Prostate gland (tissue), 2 donors: ENCODE data around the gene FKBP14. TPM values are rescaled to one million over a fixed set of nuclear protein-coding genes. Genes with fewer than 3 reads are reported as not detected.

Source experiments
- DNase-seq: peaks from one replicate; pipeline ENCODE4 v3.0.0-alpha.2; 2019; ENCODE audit warnings: low spot score
- H3K27ac ChIP-seq, 2 donors: fragments of 200-600 bp; sonication (generic); 2 replicates each; pipeline ENCODE4 v1.5.1; 2017 to 2019
- H3K27me3 ChIP-seq: fragments of 200-600 bp; sonication (generic); replicated peaks from 2 replicates; pipeline ENCODE4 v1.5.1; 2019; ENCODE audit not compliant: insufficient read depth
- H3K36me3 ChIP-seq, 2 donors: fragments of 200-600 bp; sonication (generic); 1 replicate in 1 of 2; 2 replicates in 1 of 2; pipeline versions ENCODE4 v1.5.1 to v1.8.1; 2017 to 2019
- H3K4me1 ChIP-seq: fragments of 200-600 bp; sonication (generic); replicated peaks from 2 replicates; pipeline ENCODE4 v1.5.1; 2019
- H3K4me3 ChIP-seq, 2 donors: fragments of 200-600 bp; sonication (generic); 2 replicates each; pipeline ENCODE4 v1.5.1; 2017 to 2019
- H3K9me3 ChIP-seq: fragments of 200-600 bp; sonication (generic); 2 replicates; pipeline ENCODE4 v1.5.1; 2017
- CTCF ChIP-seq, 4 experiments: fragments of 200-600 bp in 2 of 4; fragments of 450-650 bp in 2 of 4; sonication (generic) in 2 of 4; IDR thresholded peaks; 1 replicate in 3 of 4; 2 replicates in 1 of 4; pipeline ENCODE4 v1.5.1; 2016 to 2019; ENCODE audit warnings: antibody characterized with exemption in 4 of 4, mild to moderate bottlenecking in 2 of 4, moderate library complexity in 2 of 4
- POLR2A ChIP-seq: fragments of 450-650 bp; IDR thresholded peaks from one replicate; pipeline ENCODE4 v1.6.1; 2016; ENCODE audit warnings: antibody characterized with exemption, mild to moderate bottlenecking
- POLR2AphosphoS5 ChIP-seq: sonication (generic); formaldehyde crosslinking; IDR thresholded peaks from one replicate; pipeline ENCODE4 v1.6.1; 2017; ENCODE audit warnings: antibody characterized with exemption
- WGBS: methylation state at CpG from one replicate; pipeline ENCODE4 v1.1.5; 2018; 5-methylcytosine and 5-hydroxymethylcytosine counted together
- intact Hi-C: fragments of 100-400 bp; cut with DNase I; formaldehyde crosslinking; loops from one replicate; pipeline ENCODE4 v1.14.2; 2022
- total RNA-seq, 2 donors: library from RNA; depleted of rRNA; stranded (reverse); fragments of >200 nt; gene quantifications; one replicate each; pipeline ENCODE4 v1.1.0, GENCODE V29; 2016

The FKBP14 gene
- total RNA-seq, 2 donors from 2014 or later: 8.4 to 9.5 TPM

- WGBS: 21% methylated on average over 6 of the region's 6 CpGs
- no peak for TF ChIP-seq POLR2AphosphoS5
- H3K4me1 ChIP-seq: peaks cover 3% of the 10 kb centered on the region
- intact Hi-C loops: loop anchor here (5.0 kb wide), 1 partner anchor 33 kb away; no protein-coding TSS in a partner anchor
- H3K27me3 ChIP-seq: no peaks in the 10 kb centered on the region
- no peaks in the 10 kb centered on the region for H3K36me3 ChIP-seq
- no peaks in the 10 kb centered on the region for H3K9me3 ChIP-seq
- no peak overlapping the region for H3K27ac ChIP-seq
- H3K4me3 ChIP-seq: peak overlapping the region in 1 of 2 donors; percentile 84
- no peak for DNase-seq
Observed at GRCh38 chr7:30029696-30030095, 3.2 kb upstream of the FKBP14 start.

GRCh38 chr7:30028749-30029635 is 2.5 kb upstream of the FKBP14 start:
- Histone ChIP-seq H3K36me3 (no peaks in the 10 kb centered on the region), H3K27me3 (no peaks in the 10 kb centered on the region), H3K4me3 (peak overlapping the region; percentile 76 to 84), H3K27ac (peak overlapping the region; percentile 85 to 86), H3K4me1 (peaks cover 3% of the 10 kb centered on the region), H3K9me3 (no peaks in the 10 kb centered on the region)
- under 1% methylated on average over 40 of the region's 42 CpGs for WGBS
- intact Hi-C loops: loop anchor here (5.0 kb wide), 1 partner anchor 33 kb away; no protein-coding TSS in a partner anchor
- DNase-seq: peak; percentile 30
- peak in 1 of 4 experiments; percentile 13 for TF ChIP-seq CTCF (IDR thresholded peaks at IDR 0.05)
- TF ChIP-seq POLR2AphosphoS5: peak; percentile 4
- TF ChIP-seq POLR2A: no peak

- Histone ChIP-seq H3K4me1 (peaks cover 3% of the 10 kb centered on the region), H3K4me3 (peak within 1 kb of the TSS; percentile 76 to 84), H3K9me3 (no peaks in the 10 kb centered on the region), H3K27me3 (no peaks in the 10 kb centered on the region), H3K27ac (peak within 1 kb of the TSS; percentile 85 to 86), H3K36me3 (no peaks in the 10 kb centered on the region)
- intact Hi-C loops: loop anchor here (5.0 kb wide), 1 partner anchor 34 kb away; no protein-coding TSS in a partner anchor
- WGBS: 0% methylated on average over 60 of the region's 70 CpGs
- DNase-seq: peak; percentile 79
- TF ChIP-seq POLR2A (peak; percentile 67), CTCF (IDR thresholded peaks at IDR 0.05) (peak in 1 of 4 experiments; percentile 24), POLR2AphosphoS5 (peak; percentile 87)
Observed at GRCh38 chr7:30028216-30028748, 1.8 kb upstream of the FKBP14 start, which contains the start of gene PLEKHA8. PLEKHA8 (plus strand) TSS chr7:30028412; CDS start chr7:30028763, 351 bp downstream.

GRCh38 chr7:30027740-30028215 is 1.3 kb upstream of the FKBP14 start:
- H3K27ac ChIP-seq: peak overlapping the region; percentile 85 to 86
- peak overlapping the region; percentile 76 to 84 for H3K4me3 ChIP-seq
- no peak for TF ChIP-seq POLR2AphosphoS5
- no peak for TF ChIP-seq POLR2A
- TF ChIP-seq CTCF (IDR thresholded peaks at IDR 0.05): no peak
- peaks cover 3% of the 10 kb centered on the region for H3K4me1 ChIP-seq
- H3K27me3 ChIP-seq: no peaks in the 10 kb centered on the region
- H3K36me3 ChIP-seq: no peaks in the 10 kb centered on the region
- no peak for DNase-seq
- H3K9me3 ChIP-seq: no peaks in the 10 kb centered on the region
- WGBS: 3% methylated on average over 9 of the region's 9 CpGs
- intact Hi-C loops: loop anchor here (1.0 to 5.0 kb wide), 2 partner anchors 35 to 38 kb away; partner anchors contain the start of gene SCRN1

DNA sequence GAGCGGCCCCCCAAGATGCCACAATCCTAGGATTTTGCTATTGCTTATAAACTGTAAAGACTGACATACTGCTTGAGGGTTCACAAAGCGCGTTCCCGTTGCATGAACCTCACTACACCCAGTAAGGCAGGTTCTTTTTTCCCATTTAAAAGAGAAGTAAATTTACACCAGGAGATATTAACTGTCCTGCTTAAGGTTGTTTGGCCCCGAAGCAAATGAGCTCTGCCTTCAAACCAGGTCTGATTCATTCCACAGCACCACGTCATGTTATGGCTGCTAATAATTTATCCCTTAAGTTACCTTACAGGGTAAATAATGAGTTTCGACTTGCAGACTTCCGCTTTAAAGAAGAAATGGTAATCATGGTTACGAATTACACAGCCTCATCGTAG is 559 bp upstream of the FKBP14 start:
- Histone ChIP-seq H3K27me3 (no peaks in the 10 kb centered on the region), H3K36me3 (no peaks in the 10 kb centered on the region), H3K27ac (peak overlapping the region; percentile 79 to 85), H3K9me3 (no peaks in the 10 kb centered on the region), H3K4me3 (peak overlapping the region; percentile 76 to 84), H3K4me1 (peaks cover 3% of the 10 kb centered on the region)
- TF ChIP-seq POLR2A (peak; percentile 19), CTCF (IDR thresholded peaks at IDR 0.05) (no peak), POLR2AphosphoS5 (no peak)
- intact Hi-C loops: loop anchor here (1.0 to 5.0 kb wide), 2 partner anchors 35 to 38 kb away; partner anchors contain the start of gene SCRN1
- peak; percentile 60 for DNase-seq
- under 1% methylated on average over 10 of the region's 10 CpGs for WGBS
